ENCODE measurements around the gene MCFD2.

The MCFD2 gene

GRCh38 chr2:46939626-46940359 lies 24.2 kb upstream of the MCFD2 start:
- in situ Hi-C loops (cut with MboI; ENCODE audit: low sequenced_read_pairs) = no loop called here

GRCh38 chr2:46937471-46937901 lies 21.9 kb upstream of the MCFD2 start:
- in situ Hi-C loops (cut with MboI; ENCODE audit: low sequenced_read_pairs) = no loop called here

GRCh38 chr2:46936566-46936965 lies 21.0 kb upstream of the MCFD2 start:
- in situ Hi-C loops (cut with MboI; ENCODE audit: low sequenced_read_pairs) = no loop called here

GRCh38 chr2:46935071-46935470 lies 19.5 kb upstream of the MCFD2 start:
- in situ Hi-C loops (cut with MboI; ENCODE audit: low sequenced_read_pairs) = no loop called here

- in situ Hi-C loops (cut with MboI; ENCODE audit: low sequenced_read_pairs) = no loop called here
Observed at GRCh38 chr2:46929612-46930011, 14.0 kb upstream of the MCFD2 start.

- in situ Hi-C loops (cut with MboI; ENCODE audit: low sequenced_read_pairs) = no loop called here
Observed at GRCh38 chr2:46926863-46927262, 11.3 kb upstream of the MCFD2 start.

- in situ Hi-C loops (cut with MboI; ENCODE audit: low sequenced_read_pairs) = no loop called here
Observed at GRCh38 chr2:46925474-46926351, 10.1 kb upstream of the MCFD2 start.

- in situ Hi-C loops (cut with MboI; ENCODE audit: low sequenced_read_pairs) = no loop called here
Observed at GRCh38 chr2:46924608-46925007, 9.0 kb upstream of the MCFD2 start.

GRCh38 chr2:46924038-46924437 lies 8.4 kb upstream of the MCFD2 start:
- in situ Hi-C loops (cut with MboI; ENCODE audit: low sequenced_read_pairs) = no loop called here

- in situ Hi-C loops (cut with MboI; ENCODE audit: low sequenced_read_pairs) = no loop called here
Observed at GRCh38 chr2:46923041-46923528, 7.5 kb upstream of the MCFD2 start.

GRCh38 chr2:46922606-46923005 lies 7.0 kb upstream of the MCFD2 start:
- in situ Hi-C loops (cut with MboI; ENCODE audit: low sequenced_read_pairs) = no loop called here

- in situ Hi-C loops (cut with MboI; ENCODE audit: low sequenced_read_pairs) = no loop called here
Observed at GRCh38 chr2:46921676-46922448, 6.3 kb upstream of the MCFD2 start.

- in situ Hi-C loops (cut with MboI; ENCODE audit: low sequenced_read_pairs) = no loop called here
Observed at GRCh38 chr2:46917628-46918027, 2.0 kb upstream of the MCFD2 start.

- in situ Hi-C loops (cut with MboI; ENCODE audit: low sequenced_read_pairs) = no loop called here
Observed at GRCh38 chr2:46915811-46916630, 415 bp upstream of the MCFD2 start.

GRCh38 chr2:46914578-46915230 lies 902 bp downstream of the MCFD2 start:
- in situ Hi-C loops (cut with MboI; ENCODE audit: low sequenced_read_pairs) = no loop called here

- in situ Hi-C loops (cut with MboI; ENCODE audit: low sequenced_read_pairs) = no loop called here
Observed at GRCh38 chr2:46913471-46914381, 1.9 kb downstream of the MCFD2 start.

GRCh38 chr2:46909771-46910419 lies 5.7 kb downstream of the MCFD2 start:
- in situ Hi-C loops (cut with MboI; ENCODE audit: low sequenced_read_pairs) = no loop called here

- in situ Hi-C loops (cut with MboI; ENCODE audit: low sequenced_read_pairs) = no loop called here
Observed at GRCh38 chr2:46909150-46909549, 6.5 kb downstream of the MCFD2 start.
